BJ (cell line): ENCODE data around the gene DNAL1. TPM values are rescaled to one million over a fixed set of nuclear protein-coding genes. Genes with fewer than 3 reads are reported as not detected.

Experiments
- CTCF ChIA-PET: fragments of 350-600 bp; formaldehyde crosslinking; extraction: SDS; loops from one replicate; lab custom pipeline; 2021; ENCODE audit warnings: antibody characterized with exemption, inconsistent platforms; lab: Yijun Ruan, JAX
- POLR2A ChIA-PET: fragments of 300-600 bp; sonication (Branson Sonifier 250); formaldehyde crosslinking; extraction: SDS; loops from one replicate; lab custom pipeline; 2021; ENCODE audit warnings: antibody characterized with exemption; lab: Charles Lee
- DNase-seq: peaks from one replicate; pipeline ENCODE4 v3.0.0-alpha.2; 2011; ENCODE audit warnings: low read depth
- H3K27me3 ChIP-seq: 2 replicates; pipeline ENCODE4 v1.6.0; 2011; ENCODE audit warnings: low read length; ENCODE audit not compliant: control insufficient read depth, insufficient read depth
- H3K36me3 ChIP-seq: 2 replicates; pipeline ENCODE4 v1.5.1; 2011; ENCODE audit warnings: low read length; ENCODE audit not compliant: control insufficient read depth, insufficient read depth
- H3K4me3 ChIP-seq: 2 replicates; pipeline ENCODE4 v1.5.1; 2011; ENCODE audit warnings: low read depth, mild to moderate bottlenecking, control low read depth, low read length
- CTCF ChIP-seq: IDR thresholded peaks from 2 replicates; pipeline ENCODE4 v1.5.1; 2011; ENCODE audit warnings: low read depth, mild to moderate bottlenecking, control low read depth, inconsistent platforms, low read length, moderate library complexity; ENCODE audit not compliant: insufficient read depth
- polyA plus RNA-seq: library from polyadenylated mRNA; depleted of rRNA; stranded (reverse); fragments of >200 nt; gene quantifications from 2 replicates; pipeline ENCODE4 v1.2.3, GENCODE V29; 2011

DNAL1 gene
- polyA plus RNA-seq, 1 experiment, result 2.4 TPM

- Histone ChIP-seq H3K4me3 (0 out of 2 replicates have a peak overlapping the region, but pooled peaks have one; percentile 71), H3K27me3 (no peaks in the 10 kb centered on the region), H3K36me3 (peaks cover 25% of the 10 kb centered on the region)
- DNase-seq, result no peak
- CTCF ChIA-PET, result no interaction called here
- POLR2A ChIA-PET, result interaction anchor here (0.6 kb wide), 1 partner anchor 99 kb away, joined by 5 read pairs; no protein-coding TSS in a partner anchor
- no peak for TF ChIP-seq CTCF
Observed at GRCh38 chr14:73714656-73715081, 69.9 kb downstream of the DNAL1 start.

GRCh38 chr14:73715707-73716106 is 70.9 kb downstream of the DNAL1 start:
- H3K36me3 ChIP-seq, result peaks cover 32% of the 10 kb centered on the region
- POLR2A ChIA-PET, result no interaction called here

GRCh38 chr14:73717266-73717665 is 72.5 kb downstream of the DNAL1 start:
- H3K4me3 ChIP-seq, result no peak overlapping the region
- CTCF ChIA-PET, result interaction anchor here (1.1 to 1.7 kb wide), 2 partner anchors 12 to 14 kb away, joined by 3 to 11 read pairs; no protein-coding TSS in a partner anchor
- POLR2A ChIA-PET, result no interaction called here
- H3K36me3 ChIP-seq, result peaks cover 42% of the 10 kb centered on the region
- no peak for DNase-seq
- H3K27me3 ChIP-seq, result no peaks in the 10 kb centered on the region
- no peak for TF ChIP-seq CTCF

More at GRCh38 chr14:73715707-73716106, 70.9 kb downstream of the DNAL1 start:
- no peaks in the 10 kb centered on the region for H3K27me3 ChIP-seq
- CTCF ChIA-PET, result interaction anchor here (0.6 to 1.0 kb wide), 3 partner anchors 9 to 71 kb away, joined by 3 to 4 read pairs (median 3); no protein-coding TSS in a partner anchor
- no peak overlapping the region for H3K4me3 ChIP-seq
- no peak for TF ChIP-seq CTCF
- no peak for DNase-seq

- Histone ChIP-seq H3K27me3 (no peaks in the 10 kb centered on the region), H3K4me3 (no peak overlapping the region), H3K36me3 (peaks cover 47% of the 10 kb centered on the region)
- POLR2A ChIA-PET, result no interaction called here
- DNase-seq, result no peak
- TF ChIP-seq CTCF, result no peak
- CTCF ChIA-PET, result interaction anchor here (1.1 to 1.7 kb wide), 2 partner anchors 11 to 13 kb away, joined by 3 to 11 read pairs; no protein-coding TSS in a partner anchor
Observed at GRCh38 chr14:73717711-73718417, 73.1 kb downstream of the DNAL1 start.

GRCh38 chr14:73718418-73719251 is 73.8 kb downstream of the DNAL1 start:
- no peaks in the 10 kb centered on the region for H3K27me3 ChIP-seq
- no peak overlapping the region for H3K4me3 ChIP-seq
- CTCF ChIA-PET, result interaction anchor here (1.7 kb wide), 1 partner anchor 10 kb away, joined by 11 read pairs; no protein-coding TSS in a partner anchor
- DNase-seq, result no peak
- TF ChIP-seq CTCF, result no peak
- H3K36me3 ChIP-seq, result peaks cover 48% of the 10 kb centered on the region
- POLR2A ChIA-PET, result no interaction called here
